WI38 (cell line): ENCODE results near the gene MICAL2.

Experiments
- H3K4me3 ChIP-seq: 2 replicates; pipeline ENCODE4 v1.5.1; 2011; ENCODE audit warnings: low read depth, mild to moderate bottlenecking, control low read depth, low read length
- CTCF ChIP-seq: IDR thresholded peaks from 2 replicates; pipeline ENCODE4 v1.5.1; 2012; ENCODE audit warnings: low read depth, mild to moderate bottlenecking, control low read depth, low read length

Gene MICAL2

GRCh38 chr11:12163181-12163941, 53.0 kb downstream of the MICAL2 start:
- no peak for TF ChIP-seq CTCF
- H3K4me3 ChIP-seq = no peak overlapping the region

- H3K4me3 ChIP-seq = no peak overlapping the region
- TF ChIP-seq CTCF = no peak
Observed at GRCh38 chr11:12164061-12165014, 53.9 kb downstream of the MICAL2 start.

- no peak overlapping the region for H3K4me3 ChIP-seq
- TF ChIP-seq CTCF = no peak
Observed at GRCh38 chr11:12165237-12165875, 55.0 kb downstream of the MICAL2 start.

- no peak for TF ChIP-seq CTCF
Observed at GRCh38 chr11:12166299-12167060, 56.1 kb downstream of the MICAL2 start.

GRCh38 chr11:12167061-12168000, 56.9 kb downstream of the MICAL2 start:
- H3K4me3 ChIP-seq = no peak overlapping the region
- no peak for TF ChIP-seq CTCF

More at GRCh38 chr11:12166299-12167060, 56.1 kb downstream of the MICAL2 start:
- H3K4me3 ChIP-seq = no peak overlapping the region

GRCh38 chr11:12168114-12168513, 57.7 kb downstream of the MICAL2 start:
- TF ChIP-seq CTCF = no peak
- H3K4me3 ChIP-seq = no peak overlapping the region
